Common myeloid progenitor, CD34-positive (primary cell): ENCODE measurements around the gene ID1.
"Not testable (repeated sequence)": the region's sequence is repeated elsewhere in the genome, so short reads cannot be mapped to it uniquely, and the experiment has no call there.

ENCODE experiments used
- CTCF ChIA-PET: fragments of 350-600 bp; sonication (Branson Sonifier 250); formaldehyde crosslinking; loops from one replicate; lab custom pipeline; 2021; ENCODE audit warnings: antibody characterized with exemption; lab: Charles Lee
- POLR2A ChIA-PET: fragments of 350-600 bp; sonication (Branson Sonifier 250); formaldehyde crosslinking; loops from one replicate; lab custom pipeline; 2021; ENCODE audit warnings: antibody characterized with exemption; lab: Charles Lee
- DNase-seq, 3 donors: peaks; one replicate each; pipeline versions ENCODE4 v3.0.0 to v3.0.0-alpha.2; 2013
- H3K27ac ChIP-seq, 2 experiments: 1 replicate in 1 of 2; 2 replicates in 1 of 2; pipeline ENCODE4 v1.7.0; 2013; ENCODE audit warnings: inconsistent platforms in 2 of 2, low read length in 2 of 2, mild to moderate bottlenecking in 2 of 2, low read depth in 1 of 2, moderate library complexity in 1 of 2; ENCODE audit not compliant: severe bottlenecking in 2 of 2, insufficient read depth in 1 of 2, poor library complexity in 1 of 2
- H3K27me3 ChIP-seq, 5 experiments: replicated peaks in 2 of 5; 1 replicate in 3 of 5; 2 replicates in 2 of 5; pipeline versions ENCODE4 v1.6.1 to v1.7.0; 2013; ENCODE audit warnings: low read length in 4 of 5, mild to moderate bottlenecking in 2 of 5, moderate library complexity in 2 of 5, inconsistent platforms in 1 of 5; ENCODE audit not compliant: insufficient read depth in 5 of 5, control insufficient read depth in 4 of 5
- H3K36me3 ChIP-seq, 4 experiments: 1 replicate in 2 of 4; 2 replicates in 2 of 4; pipeline versions ENCODE4 v1.6.1 to v1.7.0; 2013; ENCODE audit warnings: low read length in 3 of 4, control low read depth in 1 of 4, mild to moderate bottlenecking in 1 of 4; ENCODE audit not compliant: control insufficient read depth in 4 of 4, insufficient read depth in 4 of 4
- H3K4me1 ChIP-seq, 4 experiments: 1 replicate in 3 of 4; 2 replicates in 1 of 4; pipeline versions ENCODE4 v1.6.1 to v1.7.1; 2013; ENCODE audit warnings: low read length in 3 of 4, mild to moderate bottlenecking in 3 of 4, control low read depth in 1 of 4, inconsistent platforms in 1 of 4, moderate library complexity in 1 of 4; ENCODE audit not compliant: control insufficient read depth in 4 of 4, insufficient read depth in 4 of 4; ENCODE audit errors: control extremely low read depth in 1 of 4
- H3K4me3 ChIP-seq, 7 experiments: 1 replicate in 4 of 7; 2 replicates in 3 of 7; pipeline versions ENCODE4 v1.5.1 to v1.7.0; 2013; ENCODE audit warnings: mild to moderate bottlenecking in 7 of 7, low read length in 6 of 7, moderate library complexity in 6 of 7, inconsistent platforms in 2 of 7, low read depth in 2 of 7, control low read depth in 1 of 7; ENCODE audit not compliant: insufficient read depth in 4 of 7, control insufficient read depth in 1 of 7; ENCODE audit errors: extremely low read depth in 1 of 7
- H3K9me3 ChIP-seq, 5 experiments: 1 replicate in 4 of 5; 2 replicates in 1 of 5; pipeline versions ENCODE4 v1.6.1 to v1.7.1; 2013; ENCODE audit warnings: low read length in 4 of 5, mild to moderate bottlenecking in 2 of 5, inconsistent platforms in 1 of 5, low read depth in 1 of 5, moderate library complexity in 1 of 5; ENCODE audit not compliant: control insufficient read depth in 4 of 5, insufficient read depth in 2 of 5; ENCODE audit errors: control extremely low read depth in 1 of 5
- WGBS: methylation state at CpG from one replicate; pipeline ENCODE4 v1.1.5; 2013; ENCODE audit not compliant: insufficient coverage; 5-methylcytosine and 5-hydroxymethylcytosine counted together

Gene ID1

GRCh38 chr20:31579245-31579644 lies 25.8 kb upstream of the ID1 start:
- no peaks in the 10 kb centered on the region for H3K9me3 ChIP-seq
- POLR2A ChIA-PET: no interaction called here
- H3K27me3 ChIP-seq: no peaks in the 10 kb centered on the region
- CTCF ChIA-PET: no interaction called here
- 100% methylated on average over 2 of the region's 6 CpGs for WGBS
- DNase-seq: no peak
- H3K36me3 ChIP-seq: no peaks in the 10 kb centered on the region
- no peak overlapping the region for H3K27ac ChIP-seq
- H3K4me1 ChIP-seq: peaks cover 0 to 5% (median under 1%) of the 10 kb centered on the region in 4 experiments
- H3K4me3 ChIP-seq: no peak overlapping the region

- H3K27me3 ChIP-seq, H3K9me3 ChIP-seq, H3K4me3 ChIP-seq, H3K4me1 ChIP-seq, DNase-seq, H3K27ac ChIP-seq, POLR2A ChIA-PET, H3K36me3 ChIP-seq: not testable (repeated sequence)
- WGBS: 100% methylated on average over 7 of the region's 17 CpGs
- CTCF ChIA-PET: interaction anchor here (1.3 to 1.4 kb wide), 2 partner anchors 11 to 32 kb away, joined by 3 to 5 read pairs; no protein-coding TSS in a partner anchor
These were observed 25.0 kb upstream of the ID1 start for GRCh38 chr20:31579941-31580651.

GRCh38 chr20:31580706-31581105 lies 24.4 kb upstream of the ID1 start:
- no peak overlapping the region for H3K4me3 ChIP-seq
- 99% methylated on average over 7 of the region's 7 CpGs for WGBS
- CTCF ChIA-PET: interaction anchor here (1.3 to 1.4 kb wide), 2 partner anchors 11 to 31 kb away, joined by 3 to 5 read pairs; no protein-coding TSS in a partner anchor

GRCh38 chr20:31581391-31581790 lies 23.7 kb upstream of the ID1 start:
- Histone ChIP-seq H3K36me3 (no peaks in the 10 kb centered on the region), H3K4me1 (peaks cover 0 to 4% (median 0%) of the 10 kb centered on the region in 4 experiments), H3K4me3 (no peak overlapping the region), H3K27me3 (no peaks in the 10 kb centered on the region), H3K27ac (no peak overlapping the region), H3K9me3 (no peaks in the 10 kb centered on the region)
- 97% methylated on average over 5 of the region's 13 CpGs for WGBS
- ChIA-PET POLR2A (no interaction called here), CTCF (no interaction called here)
- no peak for DNase-seq

More at GRCh38 chr20:31580706-31581105, 24.4 kb upstream of the ID1 start:
- Histone ChIP-seq H3K36me3 (no peaks in the 10 kb centered on the region), H3K27me3 (no peaks in the 10 kb centered on the region), H3K4me1 (peaks cover 0 to 4% (median 0%) of the 10 kb centered on the region in 4 experiments), H3K27ac (no peak overlapping the region), H3K9me3 (no peaks in the 10 kb centered on the region)
- POLR2A ChIA-PET: no interaction called here
- DNase-seq: no peak

GRCh38 chr20:31587545-31588389 lies 17.3 kb upstream of the ID1 start:
- Histone ChIP-seq H3K36me3 (no peaks in the 10 kb centered on the region), H3K27me3 (peaks cover 0 to 4% (median 0%) of the 10 kb centered on the region in 5 experiments), H3K9me3 (no peaks in the 10 kb centered on the region), H3K27ac (no peak overlapping the region), H3K4me3 (peak overlapping the region; percentile 46 to 75 (median 56)), H3K4me1 (peaks cover 0 to 20% (median 11%) of the 10 kb centered on the region in 4 experiments)
- POLR2A ChIA-PET: interaction anchor here (1.0 to 4.0 kb wide), 4 partner anchors 11 to 23 kb away, joined by 6 to 28 read pairs (median 8); partner anchors contain the start of gene ID1
- WGBS: under 1% methylated on average over 59 of the region's 76 CpGs
- DNase-seq: peak in 2 of 3 donors; percentile 43 to 61
- CTCF ChIA-PET: interaction anchor here (0.8 to 5.3 kb wide), 10 partner anchors 10 to 75 kb away, joined by 3 to 35 read pairs (median 7); partner anchors contain the start of gene ID1

- ChIA-PET POLR2A (interaction anchor here (1.0 to 1.1 kb wide), 2 partner anchors 16 to 20 kb away, joined by 3 read pairs; no protein-coding TSS in a partner anchor), CTCF (interaction anchor here (1.0 to 4.0 kb wide), 11 partner anchors 10 to 133 kb away, joined by 3 to 35 read pairs (median 5); partner anchors contain the start of gene ID1)
- Histone ChIP-seq H3K27ac (no peak overlapping the region), H3K9me3 (no peaks in the 10 kb centered on the region), H3K27me3 (peaks cover 0 to 4% (median 0%) of the 10 kb centered on the region in 5 experiments), H3K4me3 (no peak overlapping the region), H3K36me3 (no peaks in the 10 kb centered on the region), H3K4me1 (peaks cover 0 to 21% (median 11%) of the 10 kb centered on the region in 4 experiments)
- no peak for DNase-seq
- WGBS: 92% methylated on average over 7 of the region's 7 CpGs
These were observed 14.3 kb upstream of the ID1 start for GRCh38 chr20:31590717-31591225.
